ENCODE measurements around the gene C18orf32.
"Not testable (repeated sequence)": the region's sequence is repeated elsewhere in the genome, so short reads cannot be mapped to it uniquely, and the experiment has no call there.

C18orf32 gene

DNA sequence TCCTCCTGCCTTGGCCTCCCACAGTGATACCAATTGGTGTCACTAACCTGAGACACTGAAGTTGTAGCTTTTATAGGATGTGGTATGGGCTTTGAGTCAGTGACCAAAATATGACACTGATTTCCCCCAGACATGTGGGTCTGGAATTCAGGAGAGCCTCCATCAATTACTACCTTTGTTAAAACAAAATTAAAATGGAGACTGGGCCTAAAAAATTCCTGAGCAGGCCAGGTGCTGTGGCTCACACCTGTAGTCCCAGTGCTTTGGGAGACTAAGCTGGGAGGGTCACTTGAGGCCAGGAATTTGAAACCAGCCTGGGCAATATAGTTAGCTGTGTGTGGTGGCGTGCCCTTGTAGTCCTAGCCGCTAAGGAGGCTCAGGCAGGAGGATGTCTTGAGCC is 37.9 kb upstream of the C18orf32 start:
- no peak for DNase-seq (ENCODE audit: extremely low read depth, low read depth)
- TF ChIP-seq, protein P1, sequence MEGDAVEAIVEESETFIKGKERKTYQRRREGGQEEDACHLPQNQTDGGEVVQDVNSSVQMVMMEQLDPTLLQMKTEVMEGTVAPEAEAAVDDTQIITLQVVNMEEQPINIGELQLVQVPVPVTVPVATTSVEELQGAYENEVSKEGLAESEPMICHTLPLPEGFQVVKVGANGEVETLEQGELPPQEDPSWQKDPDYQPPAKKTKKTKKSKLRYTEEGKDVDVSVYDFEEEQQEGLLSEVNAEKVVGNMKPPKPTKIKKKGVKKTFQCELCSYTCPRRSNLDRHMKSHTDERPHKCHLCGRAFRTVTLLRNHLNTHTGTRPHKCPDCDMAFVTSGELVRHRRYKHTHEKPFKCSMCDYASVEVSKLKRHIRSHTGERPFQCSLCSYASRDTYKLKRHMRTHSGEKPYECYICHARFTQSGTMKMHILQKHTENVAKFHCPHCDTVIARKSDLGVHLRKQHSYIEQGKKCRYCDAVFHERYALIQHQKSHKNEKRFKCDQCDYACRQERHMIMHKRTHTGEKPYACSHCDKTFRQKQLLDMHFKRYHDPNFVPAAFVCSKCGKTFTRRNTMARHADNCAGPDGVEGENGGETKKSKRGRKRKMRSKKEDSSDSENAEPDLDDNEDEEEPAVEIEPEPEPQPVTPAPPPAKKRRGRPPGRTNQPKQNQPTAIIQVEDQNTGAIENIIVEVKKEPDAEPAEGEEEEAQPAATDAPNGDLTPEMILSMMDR (IDR thresholded peaks at IDR 0.05; ENCODE audit: low read depth, low read length), result no peak

DNA sequence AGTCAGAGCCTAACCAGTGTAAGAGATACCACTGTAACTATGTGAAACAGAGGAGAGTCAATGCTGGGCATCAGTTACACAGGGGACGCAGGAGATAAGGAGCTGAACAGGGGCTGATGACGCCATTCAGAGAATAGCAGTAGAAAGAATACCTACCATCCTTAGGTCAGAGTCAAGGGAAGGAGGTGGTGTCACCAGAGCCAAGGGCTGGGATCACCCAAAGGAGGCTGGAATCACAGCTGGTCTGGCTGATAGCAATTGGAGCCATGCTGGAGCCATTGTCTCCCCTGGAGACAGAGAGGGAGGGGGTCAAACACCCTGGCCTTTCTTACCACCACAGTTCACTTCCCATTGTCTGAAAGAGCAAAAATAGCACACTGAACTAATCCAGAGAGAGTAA is 37.3 kb upstream of the C18orf32 start:
- TF ChIP-seq, protein P1 (IDR thresholded peaks at IDR 0.05; ENCODE audit: low read depth, low read length), result no peak
- DNase-seq (ENCODE audit: extremely low read depth, low read depth), result no peak

DNA sequence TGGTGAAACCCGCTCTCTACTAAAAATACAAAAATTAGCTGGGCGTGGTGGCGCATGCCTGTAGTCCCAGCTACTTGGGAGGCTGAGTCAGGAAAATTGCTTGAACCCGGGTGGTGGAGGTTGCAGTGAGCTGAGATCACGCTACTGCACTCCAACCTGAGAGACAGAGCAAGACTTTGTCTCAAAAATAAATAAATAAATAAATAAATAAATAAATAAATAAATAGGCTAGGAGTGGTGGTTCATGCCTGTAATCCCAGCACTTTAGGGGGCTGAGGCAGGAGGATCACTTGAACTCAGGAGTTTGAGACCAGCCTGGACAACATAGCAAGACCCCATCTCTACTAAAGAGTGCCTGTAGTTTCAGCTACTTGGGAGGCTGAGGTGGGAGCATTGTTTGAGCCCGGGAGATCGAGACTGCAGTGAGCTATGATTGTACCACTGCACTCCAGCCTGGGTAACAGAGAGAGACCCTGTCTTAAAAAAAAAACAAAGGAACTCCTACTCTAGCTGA is 36.6 kb upstream of the C18orf32 start:
- not testable (repeated sequence) for DNase-seq (ENCODE audit: extremely low read depth, low read depth)

DNA sequence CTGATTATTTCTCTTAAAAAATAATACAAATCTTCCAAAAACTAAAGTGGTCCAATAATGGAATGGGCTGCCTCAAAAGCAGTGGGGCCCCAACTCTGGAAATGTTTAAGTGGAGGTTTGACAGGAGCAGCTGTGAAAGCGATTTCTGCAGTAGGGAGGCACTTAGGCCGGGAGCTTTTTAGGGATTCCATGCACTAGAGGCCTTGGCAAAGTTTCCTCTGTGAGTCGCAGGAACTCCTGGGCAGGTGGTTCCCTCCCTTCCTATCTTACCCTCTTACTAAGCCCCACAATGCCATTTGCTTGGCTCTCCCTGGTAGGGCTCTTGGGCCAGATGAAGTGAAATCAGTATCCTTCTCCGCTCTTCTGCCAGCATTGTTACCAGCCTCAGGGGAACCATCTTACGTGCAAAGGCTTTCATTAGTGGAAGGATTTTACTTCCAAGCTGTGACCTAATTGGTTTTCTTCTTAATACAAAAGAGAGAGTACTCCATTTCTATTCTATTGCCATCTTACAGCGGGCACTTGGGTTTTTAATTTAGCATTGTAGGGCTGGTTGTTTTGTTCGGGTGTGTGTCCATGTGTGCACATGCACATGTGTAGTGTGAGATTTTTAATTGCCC is 34.3 kb upstream of the C18orf32 start:
- DNase-seq (ENCODE audit: extremely low read depth, low read depth), result no peak
- TF ChIP-seq, protein P1 (IDR thresholded peaks at IDR 0.05; ENCODE audit: low read depth, low read length), result no peak

DNA sequence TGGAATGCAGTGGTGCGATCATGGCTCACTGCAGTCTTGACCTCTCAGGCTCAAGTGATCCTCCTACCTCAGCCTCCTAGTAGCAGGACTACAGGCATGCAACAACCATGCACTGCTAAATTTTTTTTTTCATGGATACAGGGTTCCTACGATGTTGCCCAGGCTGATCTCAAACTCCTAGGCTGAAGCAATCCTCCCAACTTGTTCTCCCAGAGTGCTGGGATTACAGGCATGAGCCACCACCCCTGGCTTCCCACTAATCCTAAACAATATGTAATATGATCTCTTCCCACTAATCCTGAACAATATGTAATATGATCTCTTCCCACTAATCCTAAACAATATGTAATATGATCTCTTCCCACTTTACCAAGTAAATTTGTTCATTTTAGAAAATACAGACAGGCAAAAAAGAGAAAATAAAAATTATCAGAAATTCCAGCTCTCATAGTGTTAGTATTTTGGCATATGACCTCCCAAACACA is 33.7 kb upstream of the C18orf32 start:
- peak; percentile 8 for DNase-seq (ENCODE audit: extremely low read depth, low read depth)
- TF ChIP-seq, protein P1 (IDR thresholded peaks at IDR 0.05; ENCODE audit: low read depth, low read length), result no peak

DNA sequence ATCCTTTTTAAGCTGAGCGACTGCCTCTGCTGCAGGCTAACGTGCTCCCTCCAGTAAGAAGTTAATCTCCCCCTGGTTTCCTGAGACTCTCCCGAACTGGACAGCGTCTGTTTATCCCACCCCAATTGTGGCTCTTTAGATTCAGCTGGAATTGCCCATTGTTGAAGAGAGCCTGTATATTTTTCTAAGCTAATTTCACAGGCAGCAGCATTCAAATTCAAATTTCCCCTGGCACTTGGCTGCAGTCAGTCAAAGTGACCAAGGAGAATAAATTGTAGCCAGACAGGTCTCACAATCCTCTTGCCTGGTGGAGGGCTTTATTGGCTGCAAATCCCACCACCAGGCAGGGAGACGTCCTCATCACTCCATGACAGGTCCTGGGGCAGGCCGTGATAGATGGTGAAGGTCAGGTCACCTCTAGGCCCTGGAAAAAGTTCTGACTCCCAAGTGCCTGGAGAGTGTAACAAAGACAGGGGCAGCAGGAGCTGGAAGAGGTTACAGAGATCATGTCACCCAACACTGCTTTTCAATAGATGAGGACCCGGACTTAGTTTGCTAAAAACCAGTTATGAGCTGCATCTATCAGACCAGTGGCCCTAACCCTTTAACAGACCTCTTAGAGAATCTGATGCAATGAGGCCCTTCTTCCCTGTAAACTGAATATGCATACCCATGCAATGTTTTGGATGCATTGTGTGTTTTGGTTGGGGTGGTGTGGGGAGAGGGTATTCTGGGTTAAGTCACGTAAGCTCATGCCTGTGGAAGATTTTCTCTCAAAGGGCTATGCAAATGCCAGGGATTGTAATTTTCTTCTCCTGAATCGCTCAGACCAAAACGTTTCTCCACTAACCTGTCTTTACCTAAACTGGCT is 32.3 kb upstream of the C18orf32 start:
- no peak for DNase-seq (ENCODE audit: extremely low read depth, low read depth)
- TF ChIP-seq, protein P1 (IDR thresholded peaks at IDR 0.05; ENCODE audit: low read depth, low read length), result no peak

DNA sequence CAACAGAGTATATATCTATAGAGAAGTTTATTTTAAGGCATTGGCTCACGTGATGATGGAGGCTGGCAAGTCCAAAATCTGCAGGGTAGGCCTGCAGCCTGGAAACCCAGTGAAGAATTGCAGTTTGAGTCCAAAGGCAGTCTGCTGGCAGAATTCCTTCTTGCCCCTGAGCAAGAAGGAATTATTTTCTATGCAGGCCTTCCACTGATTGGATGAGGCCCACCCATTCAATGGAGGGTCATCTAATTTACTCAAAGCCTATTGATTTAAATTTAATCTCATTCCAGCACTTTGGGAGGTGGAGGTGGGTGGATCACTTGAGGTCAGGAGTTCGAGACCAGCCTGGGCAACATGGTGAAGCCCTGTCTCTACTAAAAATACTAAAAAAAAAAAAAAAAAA is 30.4 kb upstream of the C18orf32 start:
- TF ChIP-seq, protein P1 (IDR thresholded peaks at IDR 0.05; ENCODE audit: low read depth, low read length), result no peak
- no peak for DNase-seq (ENCODE audit: extremely low read depth, low read depth)

All from AG09319 (cell line).